Gastrocnemius medialis (tissue), 4 donors: Measurements from ENCODE around the gene GRID2. TPM values are rescaled to one million over a fixed set of nuclear protein-coding genes. Genes with fewer than 3 reads are reported as not detected.

ENCODE experiments used
- ATAC-seq, 2 donors: fragments of 150-250 bp; one replicate each; pipeline ENCODE4 v1.9.1; 2016
- DNase-seq, 2 donors: peaks; one replicate each; pipeline ENCODE4 v3.0.0-alpha.2; 2019
- H3K27ac ChIP-seq, 4 donors: fragments of 200-600 bp; sonication (generic); 1 replicate in 1 of 4; 2 replicates in 3 of 4; pipeline ENCODE4 v1.5.1; 2016 to 2018; ENCODE audit warnings: mild to moderate bottlenecking in 2 of 4, moderate library complexity in 1 of 4
- H3K27me3 ChIP-seq, 3 donors: fragments of 200-600 bp; sonication (generic) in 2 of 3; 1 replicate in 1 of 3; 2 replicates in 2 of 3; pipeline versions ENCODE4 v1.5.1 to v1.6.0; 2016 to 2019; ENCODE audit warnings: mild to moderate bottlenecking in 1 of 3, moderate library complexity in 1 of 3
- H3K36me3 ChIP-seq, 2 donors: fragments of 200-600 bp; sonication (generic) in 1 of 2; one replicate each; pipeline ENCODE4 v1.5.1; 2017 to 2018
- H3K4me1 ChIP-seq, 2 donors: fragments of 200-600 bp; sonication (generic) in 1 of 2; one replicate each; pipeline ENCODE4 v1.5.1; 2016 to 2017; ENCODE audit warnings: mild to moderate bottlenecking in 2 of 2
- H3K4me3 ChIP-seq, 4 donors: fragments of 200-600 bp; sonication (generic) in 3 of 4; 1 replicate in 1 of 4; 2 replicates in 3 of 4; pipeline ENCODE4 v1.5.1; 2016 to 2019; ENCODE audit warnings: mild to moderate bottlenecking in 2 of 4
- H3K9me3 ChIP-seq, 3 donors: fragments of 200-600 bp; sonication (generic) in 2 of 3; 1 replicate in 1 of 3; 2 replicates in 2 of 3; pipeline ENCODE4 v1.5.1; 2016 to 2019
- CTCF ChIP-seq, 5 experiments: fragments of 450-650 bp in 3 of 5; fragments of 200-600 bp in 2 of 5; sonication (generic) in 2 of 5; IDR thresholded peaks in 4 of 5; conservative IDR thresholded peaks in 1 of 5; 1 replicate in 4 of 5; 2 replicates in 1 of 5; pipeline ENCODE4 v1.5.1; 2016 to 2019; ENCODE audit warnings: antibody characterized with exemption in 5 of 5, mild to moderate bottlenecking in 3 of 5, moderate library complexity in 3 of 5
- POLR2A ChIP-seq, 2 donors: fragments of 450-650 bp; IDR thresholded peaks; one replicate each; pipeline ENCODE4 v1.6.1; 2017; ENCODE audit warnings: antibody characterized with exemption in 2 of 2, mild to moderate bottlenecking in 2 of 2, moderate library complexity in 2 of 2
- in situ Hi-C, 4 donors: fragments of 200-750 bp; cut with MboI; loops; one replicate each; pipeline versions ENCODE4 v1.15.0 to v1.8.0; 2017; ENCODE audit warnings: low sequenced_read_pairs in 4 of 4
- intact Hi-C: fragments of 100-400 bp; cut with DNase I; formaldehyde crosslinking; loops from one replicate; pipeline ENCODE4 v1.15.1; 2023; ENCODE audit warnings: low total_unique reads
- total RNA-seq, 4 donors: library from RNA; depleted of rRNA; stranded (reverse); fragments of >200 nt; gene quantifications; one replicate each; pipeline versions ENCODE4 v1.1.0 to v1.2.3, GENCODE V29; 2016

Gene GRID2
- total RNA-seq, 4 donors from 2014 or later: not detected

- H3K27me3 ChIP-seq: no peaks in the 10 kb centered on the region
- H3K36me3 ChIP-seq: no peaks in the 10 kb centered on the region
- TF ChIP-seq POLR2A (IDR thresholded peaks at IDR 0.05) (no peak), CTCF (IDR thresholded peaks at IDR 0.05 in 4 of 5, conservative IDR thresholded peaks at IDR 0.05 in 1 of 5) (no peak)
- H3K9me3 ChIP-seq: no peaks in the 10 kb centered on the region
- in situ Hi-C loops (no loop called here), intact Hi-C loops (no loop called here)
- no peaks in the 10 kb centered on the region for H3K4me1 ChIP-seq
- ATAC-seq (no peak), DNase-seq (no peak)
- no peak overlapping the region for H3K4me3 ChIP-seq
- no peak overlapping the region for H3K27ac ChIP-seq
These were observed 1498.3 kb downstream of the GRID2 start for GRCh38 chr4:93802045-93802444.

- no peaks in the 10 kb centered on the region for H3K36me3 ChIP-seq
- no peak overlapping the region for H3K4me3 ChIP-seq
- TF ChIP-seq CTCF (IDR thresholded peaks at IDR 0.05 in 4 of 5, conservative IDR thresholded peaks at IDR 0.05 in 1 of 5) (no peak), POLR2A (IDR thresholded peaks at IDR 0.05) (no peak)
- no peaks in the 10 kb centered on the region for H3K27me3 ChIP-seq
- intact Hi-C loops: no loop called here
- no peak overlapping the region for H3K27ac ChIP-seq
- in situ Hi-C loops: no loop called here
- no peak for DNase-seq
- no peaks in the 10 kb centered on the region for H3K9me3 ChIP-seq
- no peaks in the 10 kb centered on the region for H3K4me1 ChIP-seq
- no peak for ATAC-seq
These were observed 1506.0 kb downstream of the GRID2 start for GRCh38 chr4:93809773-93810172.

GRCh38 chr4:93810340-93810992 lies 1506.7 kb downstream of the GRID2 start:
- no peaks in the 10 kb centered on the region for H3K4me1 ChIP-seq
- in situ Hi-C loops (no loop called here), intact Hi-C loops (no loop called here)
- no peak overlapping the region for H3K4me3 ChIP-seq
- H3K9me3 ChIP-seq: no peaks in the 10 kb centered on the region
- DNase-seq (no peak), ATAC-seq (peak in 1 of 2 donors; percentile 30)
- no peaks in the 10 kb centered on the region for H3K36me3 ChIP-seq
- TF ChIP-seq POLR2A (IDR thresholded peaks at IDR 0.05) (no peak), CTCF (IDR thresholded peaks at IDR 0.05 in 4 of 5, conservative IDR thresholded peaks at IDR 0.05 in 1 of 5) (no peak)
- no peaks in the 10 kb centered on the region for H3K27me3 ChIP-seq
- no peak overlapping the region for H3K27ac ChIP-seq

GRCh38 chr4:93813092-93813491 lies 1509.3 kb downstream of the GRID2 start:
- Histone ChIP-seq H3K27me3 (no peaks in the 10 kb centered on the region), H3K27ac (no peak overlapping the region), H3K36me3 (no peaks in the 10 kb centered on the region), H3K4me3 (no peak overlapping the region), H3K9me3 (no peaks in the 10 kb centered on the region), H3K4me1 (no peaks in the 10 kb centered on the region)
- TF ChIP-seq POLR2A (IDR thresholded peaks at IDR 0.05): no peak
- TF ChIP-seq CTCF (IDR thresholded peaks at IDR 0.05 in 4 of 5, conservative IDR thresholded peaks at IDR 0.05 in 1 of 5): no peak
- intact Hi-C loops (no loop called here), in situ Hi-C loops (no loop called here)
- DNase-seq: no peak
- no peak for ATAC-seq

GRCh38 chr4:93814141-93814540 lies 1510.4 kb downstream of the GRID2 start:
- ATAC-seq (no peak), DNase-seq (no peak)
- Histone ChIP-seq H3K9me3 (no peaks in the 10 kb centered on the region), H3K4me1 (no peaks in the 10 kb centered on the region), H3K4me3 (no peak overlapping the region), H3K27me3 (no peaks in the 10 kb centered on the region), H3K36me3 (no peaks in the 10 kb centered on the region), H3K27ac (no peak overlapping the region)
- TF ChIP-seq POLR2A (IDR thresholded peaks at IDR 0.05) (no peak), CTCF (IDR thresholded peaks at IDR 0.05 in 4 of 5, conservative IDR thresholded peaks at IDR 0.05 in 1 of 5) (no peak)
- in situ Hi-C loops (no loop called here), intact Hi-C loops (no loop called here)
